H9 (cell line): ENCODE results near the gene MUC5B. TPM values are rescaled to one million over a fixed set of nuclear protein-coding genes. Genes with fewer than 3 reads are reported as not detected.

Experiments
- DNase-seq: peaks from one replicate; pipeline ENCODE4 v3.0.0-alpha.2; 2017
- H2AFZ ChIP-seq: one replicate; pipeline ENCODE4 v1.6.1; 2013; ENCODE audit warnings: mild to moderate bottlenecking, low read length, control low read depth, moderate library complexity
- H2AK5ac ChIP-seq: 2 replicates; pipeline ENCODE4 v1.6.1; 2013; ENCODE audit warnings: low read length, control low read depth, mixed read lengths; ENCODE audit not compliant: insufficient read length
- H2BK120ac ChIP-seq: one replicate; pipeline ENCODE4 v1.6.1; 2013; ENCODE audit warnings: low read depth, mild to moderate bottlenecking, low read length, control low read depth, inconsistent platforms; ENCODE audit not compliant: poor library complexity, severe bottlenecking
- H2BK12ac ChIP-seq: 2 replicates; pipeline ENCODE4 v1.6.1; 2013; ENCODE audit warnings: low read length, control low read depth, mixed read lengths, low read depth; ENCODE audit not compliant: insufficient read length
- H2BK15ac ChIP-seq: 2 replicates; pipeline ENCODE4 v1.6.1; 2013; ENCODE audit warnings: low read depth, low read length, control low read depth
- H2BK20ac ChIP-seq: one replicate; pipeline ENCODE4 v1.6.1; 2013; ENCODE audit warnings: low read depth, mild to moderate bottlenecking, low read length, control low read depth, inconsistent platforms; ENCODE audit not compliant: poor library complexity, severe bottlenecking
- H2BK5ac ChIP-seq: 2 replicates; pipeline ENCODE4 v1.6.1; 2013; ENCODE audit warnings: low read length, control low read depth, mixed read lengths; ENCODE audit not compliant: insufficient read length
- H3K14ac ChIP-seq: 2 replicates; pipeline ENCODE4 v1.6.1; 2013; ENCODE audit warnings: low read length, control low read depth; ENCODE audit not compliant: insufficient read depth
- H3K18ac ChIP-seq: 2 replicates; pipeline ENCODE4 v1.6.1; 2013; ENCODE audit warnings: low read depth, mild to moderate bottlenecking, mixed read lengths, low read length, control low read depth; ENCODE audit not compliant: insufficient read length
- H3K23ac ChIP-seq: 2 replicates; pipeline ENCODE4 v1.6.1; 2013; ENCODE audit warnings: low read length, control low read depth, mixed read lengths, low read depth; ENCODE audit not compliant: insufficient read length
- H3K23me2 ChIP-seq: 2 replicates; pipeline ENCODE4 v1.6.1; 2013; ENCODE audit warnings: low read depth, mild to moderate bottlenecking, mixed read lengths, low read length, control low read depth; ENCODE audit not compliant: insufficient read length, poor library complexity, severe bottlenecking
- H3K27ac ChIP-seq: 2 replicates; pipeline ENCODE4 v1.5.1; 2013; ENCODE audit warnings: low read length, control low read depth, mixed read lengths, low read depth; ENCODE audit not compliant: insufficient read length
- H3K27me3 ChIP-seq: 2 replicates; pipeline ENCODE4 v1.6.1; 2013; ENCODE audit warnings: low read length, control low read depth, inconsistent platforms; ENCODE audit not compliant: insufficient read depth
- H3K4ac ChIP-seq: 2 replicates; pipeline ENCODE4 v1.6.1; 2013; ENCODE audit warnings: low read depth, mild to moderate bottlenecking, control low read depth, inconsistent platforms, low read length, moderate library complexity
- H3K4me1 ChIP-seq: 2 replicates; pipeline ENCODE4 v1.6.1; 2013; ENCODE audit warnings: low read length, control low read depth, inconsistent platforms; ENCODE audit not compliant: insufficient read depth
- H3K4me2 ChIP-seq: 2 replicates; pipeline ENCODE4 v1.6.1; 2013; ENCODE audit warnings: low read length, control low read depth, mixed read lengths; ENCODE audit not compliant: insufficient read length, insufficient read depth
- H3K56ac ChIP-seq: 2 replicates; pipeline ENCODE4 v1.6.1; 2013; ENCODE audit warnings: low read depth, mild to moderate bottlenecking, mixed read lengths, low read length, control low read depth; ENCODE audit not compliant: insufficient read length
- H3K79me1 ChIP-seq: 2 replicates; pipeline ENCODE4 v1.6.1; 2013; ENCODE audit warnings: low read depth, mild to moderate bottlenecking, moderate library complexity, low read length, control low read depth, inconsistent platforms; ENCODE audit not compliant: insufficient read depth, poor library complexity, severe bottlenecking
- H3K79me2 ChIP-seq: 2 replicates; pipeline ENCODE4 v1.6.1; 2013; ENCODE audit warnings: low read length, control low read depth, inconsistent platforms; ENCODE audit not compliant: insufficient read depth
- H3K9ac ChIP-seq: 2 replicates; pipeline ENCODE4 v1.6.1; 2013; ENCODE audit warnings: low read length, control low read depth, mixed read lengths; ENCODE audit not compliant: insufficient read length; ENCODE audit errors: extremely low read depth
- H3K9me3 ChIP-seq: one replicate; pipeline ENCODE4 v1.6.1; 2013; ENCODE audit warnings: low read depth, low read length, inconsistent platforms; ENCODE audit not compliant: control insufficient read depth
- H3T11ph ChIP-seq: one replicate; pipeline ENCODE4 v1.6.1; 2013; ENCODE audit warnings: mild to moderate bottlenecking, low read length, control low read depth, inconsistent platforms
- H4K20me1 ChIP-seq: one replicate; pipeline ENCODE4 v1.6.1; 2013; ENCODE audit not compliant: control insufficient read depth, insufficient read length, insufficient read depth
- H4K5ac ChIP-seq: 2 replicates; pipeline ENCODE4 v1.6.1; 2013; ENCODE audit warnings: low read depth, mild to moderate bottlenecking, mixed read lengths, low read length, control low read depth; ENCODE audit not compliant: insufficient read length
- H4K8ac ChIP-seq: replicated peaks from 2 replicates; pipeline ENCODE4 v1.6.1; 2013; ENCODE audit warnings: low read length, control low read depth, mixed read lengths, low read depth; ENCODE audit not compliant: insufficient read length
- H4K91ac ChIP-seq: 2 replicates; pipeline ENCODE4 v1.6.1; 2013; ENCODE audit warnings: low read depth, mild to moderate bottlenecking, moderate library complexity, mixed read lengths, low read length, control low read depth; ENCODE audit not compliant: insufficient read length
- H3K27ac Mint-ChIP-seq, 3 experiments: 2 replicates in 2 of 3; 3 replicates in 1 of 3; pipeline ENCODE4 v1.8.0; 2020 to 2021; ENCODE audit warnings: mixed read lengths in 3 of 3, mild to moderate bottlenecking in 1 of 3, moderate library complexity in 1 of 3
- H3K27me3 Mint-ChIP-seq: 2 replicates; pipeline ENCODE4 v1.8.0; 2021; ENCODE audit warnings: low read depth, mild to moderate bottlenecking, moderate library complexity, mixed read lengths
- H3K36me3 Mint-ChIP-seq, 3 experiments: 2 replicates in 2 of 3; 3 replicates in 1 of 3; pipeline ENCODE4 v1.8.0; 2020 to 2021; ENCODE audit warnings: low read depth in 3 of 3, mixed read lengths in 3 of 3; ENCODE audit not compliant: insufficient read depth in 1 of 3
- H3K4me1 Mint-ChIP-seq, 2 experiments: 2 replicates each; pipeline ENCODE4 v1.8.0; 2020; ENCODE audit warnings: mixed read lengths in 2 of 2
- H3K4me3 Mint-ChIP-seq, 2 experiments: 2 replicates in 1 of 2; 3 replicates in 1 of 2; pipeline ENCODE4 v1.8.0; 2020 to 2021; ENCODE audit warnings: mild to moderate bottlenecking in 2 of 2, mixed read lengths in 2 of 2, moderate library complexity in 1 of 2
- H3K9me3 Mint-ChIP-seq, 2 experiments: 2 replicates in 1 of 2; 3 replicates in 1 of 2; pipeline ENCODE4 v1.8.0; 2020; ENCODE audit warnings: mild to moderate bottlenecking in 2 of 2, mixed read lengths in 2 of 2, moderate library complexity in 1 of 2
- whole genome bisulfite sequencing: extraction: QIAGEN DNeasy Blood & Tissue Kit; methylation state at CpG from one replicate; pipeline ENCODE4 v1.1.7; 2013; ENCODE audit warnings: missing lambda C conversion rate, low lambda C conversion rate, mixed read lengths; ENCODE audit not compliant: insufficient read length; ENCODE audit errors: extremely low coverage; 5-methylcytosine and 5-hydroxymethylcytosine counted together
- total RNA-seq: library from RNA; stranded (reverse); gene quantifications from 2 replicates; pipeline ENCODE4 v1.2.1, GENCODE V29; 2021
- TF ChIP-seq, protein P1 (sequence below): fragments of 200-600 bp; sonication (generic); conservative IDR thresholded peaks from 3 replicates; pipeline ENCODE4 v1.8.0; 2021; ENCODE audit warnings: antibody characterized with exemption, mild to moderate bottlenecking

MUC5B gene
- total RNA-seq, 1 experiment from 2014 or later, result not detected

DNA sequence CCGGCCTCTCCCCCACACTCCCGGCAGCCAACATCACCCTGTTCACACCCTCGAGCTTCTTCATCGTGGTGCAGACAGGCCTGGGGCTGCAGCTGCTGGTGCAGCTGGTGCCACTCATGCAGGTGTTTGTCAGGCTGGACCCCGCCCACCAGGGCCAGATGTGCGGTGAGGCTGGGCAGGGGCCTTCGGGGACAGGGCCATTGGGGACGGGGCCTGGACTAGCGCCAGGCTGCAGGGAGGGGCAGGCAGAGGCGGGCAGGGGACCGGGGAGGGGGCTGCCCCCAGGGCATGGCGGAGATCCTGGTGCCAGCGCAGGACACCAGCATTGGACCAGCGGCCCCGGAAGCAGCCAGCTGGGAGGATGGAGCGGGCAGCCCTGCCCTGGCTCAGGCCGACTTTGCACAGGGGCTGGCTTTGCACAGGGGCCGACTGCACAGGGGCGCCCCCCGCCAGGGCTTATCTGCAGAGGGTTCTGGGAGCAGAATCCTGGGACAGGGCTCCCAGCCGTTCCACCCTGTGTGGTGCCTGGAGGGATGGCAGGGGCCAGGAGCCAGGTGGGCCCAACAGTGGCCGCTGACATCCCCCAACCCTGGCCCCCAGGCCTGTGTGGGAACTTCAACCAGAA is 8.6 kb downstream of the MUC5B start:
- Mint-ChIP-seq H3K4me1 (peaks cover 0 to 2% of the 10 kb centered on the region in 2 experiments; a peak in 2 of 4 replicates), H3K4me3 (no peak overlapping the region), H3K9me3 (no peaks in the 10 kb centered on the region), H3K27ac (no peak overlapping the region), H3K36me3 (no peaks in the 10 kb centered on the region), H3K27me3 (no peaks in the 10 kb centered on the region)
- H3K4me1 ChIP-seq, result no peaks in the 10 kb centered on the region
- no peak overlapping the region for H4K91ac ChIP-seq
- H3K4ac ChIP-seq, result no peak overlapping the region
- H2BK20ac ChIP-seq, result no peak overlapping the region
- no peak overlapping the region for H3K18ac ChIP-seq
- no peaks in the 10 kb centered on the region for H3K79me1 ChIP-seq
- H2BK15ac ChIP-seq, result no peak overlapping the region
- H3K4me2 ChIP-seq, result no peak overlapping the region
- no peak overlapping the region for H3K23ac ChIP-seq
- no peak overlapping the region; the same call in 1 of the 2 replicates for H3K14ac ChIP-seq
- no peak overlapping the region for H3K56ac ChIP-seq
- no peak overlapping the region for H2BK12ac ChIP-seq
- no peak overlapping the region for H4K8ac ChIP-seq
- no peaks in the 10 kb centered on the region for H3K23me2 ChIP-seq
- H4K5ac ChIP-seq, result no peak overlapping the region
- H3K27me3 ChIP-seq, result no peaks in the 10 kb centered on the region
- no peaks in the 10 kb centered on the region for H4K20me1 ChIP-seq
- peak; percentile 24 for DNase-seq
- H3K27ac ChIP-seq, result no peak overlapping the region
- no peak overlapping the region for H3T11ph ChIP-seq
- H2AFZ ChIP-seq, result no peak overlapping the region
- H3K79me2 ChIP-seq, result no peaks in the 10 kb centered on the region
- TF ChIP-seq, protein P1, sequence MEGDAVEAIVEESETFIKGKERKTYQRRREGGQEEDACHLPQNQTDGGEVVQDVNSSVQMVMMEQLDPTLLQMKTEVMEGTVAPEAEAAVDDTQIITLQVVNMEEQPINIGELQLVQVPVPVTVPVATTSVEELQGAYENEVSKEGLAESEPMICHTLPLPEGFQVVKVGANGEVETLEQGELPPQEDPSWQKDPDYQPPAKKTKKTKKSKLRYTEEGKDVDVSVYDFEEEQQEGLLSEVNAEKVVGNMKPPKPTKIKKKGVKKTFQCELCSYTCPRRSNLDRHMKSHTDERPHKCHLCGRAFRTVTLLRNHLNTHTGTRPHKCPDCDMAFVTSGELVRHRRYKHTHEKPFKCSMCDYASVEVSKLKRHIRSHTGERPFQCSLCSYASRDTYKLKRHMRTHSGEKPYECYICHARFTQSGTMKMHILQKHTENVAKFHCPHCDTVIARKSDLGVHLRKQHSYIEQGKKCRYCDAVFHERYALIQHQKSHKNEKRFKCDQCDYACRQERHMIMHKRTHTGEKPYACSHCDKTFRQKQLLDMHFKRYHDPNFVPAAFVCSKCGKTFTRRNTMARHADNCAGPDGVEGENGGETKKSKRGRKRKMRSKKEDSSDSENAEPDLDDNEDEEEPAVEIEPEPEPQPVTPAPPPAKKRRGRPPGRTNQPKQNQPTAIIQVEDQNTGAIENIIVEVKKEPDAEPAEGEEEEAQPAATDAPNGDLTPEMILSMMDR, result no peak
- WGBS, result no CpG with 5 or more reads among the region's 22 CpGs
- H2BK120ac ChIP-seq, result no peak overlapping the region
- no peaks in the 10 kb centered on the region for H3K9me3 ChIP-seq
- no peak overlapping the region for H3K9ac ChIP-seq
- H2AK5ac ChIP-seq, result no peak overlapping the region
- H2BK5ac ChIP-seq, result no peak overlapping the region
